IPS-18a (cell line): ENCODE measurements around the gene RSPH6A.

ENCODE experiments used
- H3K27ac ChIP-seq: one replicate; pipeline ENCODE4 v1.5.1; 2013; ENCODE audit warnings: low read length
- H3K27me3 ChIP-seq: one replicate; pipeline ENCODE4 v1.6.1; 2013; ENCODE audit warnings: mild to moderate bottlenecking, low read length; ENCODE audit not compliant: control insufficient read depth, insufficient read depth
- H3K36me3 ChIP-seq: one replicate; pipeline ENCODE4 v1.6.1; 2013; ENCODE audit warnings: low read depth, low read length; ENCODE audit not compliant: control insufficient read depth
- H3K4me1 ChIP-seq: one replicate; pipeline ENCODE4 v1.6.1; 2013; ENCODE audit warnings: low read depth, low read length; ENCODE audit not compliant: control insufficient read depth
- H3K4me3 ChIP-seq: one replicate; pipeline ENCODE4 v1.5.1; 2013; ENCODE audit warnings: low read length
- H3K9ac ChIP-seq: one replicate; pipeline ENCODE4 v1.6.1; 2013; ENCODE audit warnings: mild to moderate bottlenecking, low read length, moderate library complexity
- H3K9me3 ChIP-seq: one replicate; pipeline ENCODE4 v1.6.1; 2013; ENCODE audit warnings: low read depth, low read length; ENCODE audit not compliant: control insufficient read depth

RSPH6A gene

DNA sequence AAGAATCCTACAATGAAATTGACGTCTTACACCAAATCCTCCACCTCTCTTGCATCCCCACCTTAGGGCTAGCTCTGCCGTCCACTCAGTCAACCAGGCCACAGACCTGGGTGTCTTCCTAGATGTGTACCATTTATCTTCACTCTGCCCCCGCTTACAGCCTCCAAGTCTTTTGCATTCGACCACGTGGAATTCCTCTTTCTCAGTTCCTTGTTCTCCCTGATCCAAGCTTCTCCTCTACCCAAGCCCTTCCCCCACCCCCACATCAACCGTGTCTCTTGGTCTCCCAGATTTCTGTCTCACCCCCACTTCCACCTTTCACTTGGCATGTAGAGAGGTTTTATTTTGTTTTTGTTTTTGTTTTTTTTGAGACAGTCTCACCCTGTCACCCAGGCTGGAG lies 21.2 kb downstream of the RSPH6A start:
- no peaks in the 10 kb centered on the region for H3K27me3 ChIP-seq

DNA sequence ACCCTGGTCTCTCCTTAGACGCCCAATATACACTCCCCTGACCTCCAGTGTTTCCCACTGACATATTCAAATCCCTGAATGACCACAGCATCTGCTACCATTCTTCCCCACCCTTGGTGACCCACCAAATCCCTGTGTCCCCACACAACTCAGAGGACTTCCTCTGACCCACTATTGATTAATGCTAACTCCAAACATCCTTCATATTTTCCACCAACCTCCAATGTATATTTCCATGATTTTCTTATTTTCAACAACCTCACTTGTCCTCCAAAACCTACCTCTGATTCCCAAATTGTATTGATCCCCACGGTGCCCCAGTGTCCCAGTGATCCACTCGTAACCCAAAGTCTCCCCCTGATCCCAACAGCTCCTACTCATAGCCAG lies 21.9 kb downstream of the RSPH6A start:
- Histone ChIP-seq H3K9ac (no peak overlapping the region), H3K9me3 (no peaks in the 10 kb centered on the region), H3K27me3 (no peaks in the 10 kb centered on the region), H3K36me3 (peaks cover 19% of the 10 kb centered on the region), H3K4me1 (peaks cover 9% of the 10 kb centered on the region), H3K4me3 (peak overlapping the region; percentile 11), H3K27ac (peak overlapping the region; percentile 14)

More for the DNA sequence above, 21.2 kb downstream of the RSPH6A start:
- H3K9me3 ChIP-seq, result no peaks in the 10 kb centered on the region
- H3K27ac ChIP-seq, result no peak overlapping the region
- no peak overlapping the region for H3K9ac ChIP-seq
- peaks cover 12% of the 10 kb centered on the region for H3K36me3 ChIP-seq
- no peak overlapping the region for H3K4me3 ChIP-seq
- H3K4me1 ChIP-seq, result peaks cover 9% of the 10 kb centered on the region

DNA sequence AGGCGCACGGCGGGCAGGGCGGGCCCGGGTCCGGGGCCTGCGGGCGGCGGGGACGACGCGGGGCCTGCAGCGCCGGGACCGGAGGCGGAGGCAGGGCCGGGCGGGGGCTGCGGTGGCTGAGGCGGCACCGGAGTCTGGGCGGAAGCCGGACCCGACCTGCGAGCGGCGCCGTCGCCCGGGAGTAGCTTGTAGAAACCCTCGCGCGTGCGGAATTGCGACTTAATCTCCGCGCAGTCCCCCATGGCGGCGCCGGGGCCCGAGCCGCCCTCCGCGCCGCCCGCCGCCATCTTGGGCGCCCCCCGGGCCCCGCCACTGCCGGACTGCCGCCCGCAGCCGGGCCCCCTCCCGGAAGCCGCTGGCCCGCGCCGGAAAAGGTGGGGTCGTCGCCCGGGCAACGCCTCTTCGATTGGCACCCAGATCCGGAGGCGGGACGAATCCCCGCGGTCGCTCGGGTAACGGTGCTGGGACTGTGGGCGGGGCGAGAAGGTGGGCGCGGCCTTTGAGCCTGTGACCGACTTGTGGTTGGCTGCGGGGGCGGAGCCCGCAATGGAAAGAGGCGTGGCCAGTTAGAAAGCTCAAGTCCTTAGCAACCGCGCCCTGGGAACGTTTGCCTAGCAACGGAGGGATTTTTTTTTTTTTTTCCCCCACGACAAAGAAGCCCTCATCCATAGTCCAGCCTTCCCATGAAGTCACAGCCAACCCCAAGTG lies 22.5 kb downstream of the RSPH6A start, which contains the start of gene DMWD:
DMWD (minus strand) TSS at position 376 of the 708 bp plus-strand sequence; CDS start at position 287, 89 bp downstream.
- H3K4me3 ChIP-seq, result peak within 1 kb of the TSS; percentile 88
- peak within 1 kb of the TSS; percentile 68 for H3K9ac ChIP-seq
- H3K36me3 ChIP-seq, result peaks cover 22% of the 10 kb centered on the region
- H3K4me1 ChIP-seq, result peaks cover 9% of the 10 kb centered on the region
- H3K27me3 ChIP-seq, result no peaks in the 10 kb centered on the region
- H3K9me3 ChIP-seq, result no peaks in the 10 kb centered on the region
- H3K27ac ChIP-seq, result peak within 1 kb of the TSS; percentile 14

DNA sequence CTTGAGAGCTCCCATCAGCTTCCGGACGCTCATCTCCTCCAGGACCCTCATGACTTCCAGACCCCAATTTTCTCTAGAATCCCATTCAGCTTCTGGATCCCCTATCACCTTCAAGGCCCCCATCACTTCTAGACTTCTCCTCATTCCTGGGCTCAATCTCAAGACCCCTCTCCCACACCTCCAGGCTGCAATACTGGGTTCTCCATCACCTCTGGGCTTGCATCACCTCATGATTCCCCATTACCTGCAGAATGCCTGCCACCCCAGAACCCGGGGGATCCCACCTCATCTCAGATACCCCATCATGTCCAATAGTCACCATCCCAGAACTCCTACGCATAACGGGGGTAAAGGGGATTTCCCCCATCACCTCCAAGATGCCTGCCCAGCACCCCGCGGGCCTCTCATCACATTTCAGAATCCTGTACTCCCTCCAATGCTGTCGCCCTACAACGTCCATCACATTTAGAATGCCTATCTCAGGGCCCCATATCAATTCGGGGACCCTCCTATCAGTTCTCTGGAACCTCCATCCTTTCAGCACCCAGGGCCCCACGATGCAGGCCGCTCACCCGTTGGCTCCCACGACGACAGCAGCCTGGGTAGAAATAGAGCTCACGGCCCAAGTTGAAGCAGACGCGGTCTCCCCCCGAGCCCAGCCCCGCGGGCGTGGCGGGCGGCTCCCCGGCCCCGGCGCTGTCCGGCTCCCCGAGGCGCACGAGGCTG lies 23.2 kb downstream of the RSPH6A start:
- H3K27me3 ChIP-seq, result no peaks in the 10 kb centered on the region
- H3K4me3 ChIP-seq, result peak overlapping the region; percentile 88
- no peak overlapping the region for H3K27ac ChIP-seq
- peak overlapping the region; percentile 68 for H3K9ac ChIP-seq
- peaks cover 29% of the 10 kb centered on the region for H3K36me3 ChIP-seq
- no peaks in the 10 kb centered on the region for H3K9me3 ChIP-seq
- H3K4me1 ChIP-seq, result peaks cover 9% of the 10 kb centered on the region

DNA sequence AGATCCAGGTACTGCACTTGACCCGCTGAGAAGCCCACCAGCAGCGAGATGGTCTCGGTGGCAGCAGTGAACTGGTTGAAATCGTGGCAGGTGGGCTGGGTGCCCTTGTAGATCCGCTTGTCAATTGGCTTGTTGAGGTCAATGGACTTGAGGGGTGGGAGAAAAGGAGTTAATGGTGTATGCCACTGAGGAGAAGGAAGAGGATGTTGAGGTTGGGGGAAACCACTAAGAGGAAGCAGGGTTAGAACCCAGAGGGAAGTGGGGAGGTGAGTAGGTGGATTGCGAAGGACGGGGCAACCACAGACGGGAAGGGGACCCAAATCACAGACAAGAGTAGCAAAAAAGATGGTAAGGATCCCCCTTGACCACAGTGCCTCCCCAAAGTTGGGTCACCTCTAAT lies 24.2 kb downstream of the RSPH6A start:
- Histone ChIP-seq H3K9ac (no peak overlapping the region), H3K27me3 (no peaks in the 10 kb centered on the region), H3K36me3 (peaks cover 38% of the 10 kb centered on the region), H3K4me3 (peak overlapping the region; percentile 88), H3K4me1 (peaks cover 9% of the 10 kb centered on the region), H3K9me3 (no peaks in the 10 kb centered on the region), H3K27ac (no peak overlapping the region)

DNA sequence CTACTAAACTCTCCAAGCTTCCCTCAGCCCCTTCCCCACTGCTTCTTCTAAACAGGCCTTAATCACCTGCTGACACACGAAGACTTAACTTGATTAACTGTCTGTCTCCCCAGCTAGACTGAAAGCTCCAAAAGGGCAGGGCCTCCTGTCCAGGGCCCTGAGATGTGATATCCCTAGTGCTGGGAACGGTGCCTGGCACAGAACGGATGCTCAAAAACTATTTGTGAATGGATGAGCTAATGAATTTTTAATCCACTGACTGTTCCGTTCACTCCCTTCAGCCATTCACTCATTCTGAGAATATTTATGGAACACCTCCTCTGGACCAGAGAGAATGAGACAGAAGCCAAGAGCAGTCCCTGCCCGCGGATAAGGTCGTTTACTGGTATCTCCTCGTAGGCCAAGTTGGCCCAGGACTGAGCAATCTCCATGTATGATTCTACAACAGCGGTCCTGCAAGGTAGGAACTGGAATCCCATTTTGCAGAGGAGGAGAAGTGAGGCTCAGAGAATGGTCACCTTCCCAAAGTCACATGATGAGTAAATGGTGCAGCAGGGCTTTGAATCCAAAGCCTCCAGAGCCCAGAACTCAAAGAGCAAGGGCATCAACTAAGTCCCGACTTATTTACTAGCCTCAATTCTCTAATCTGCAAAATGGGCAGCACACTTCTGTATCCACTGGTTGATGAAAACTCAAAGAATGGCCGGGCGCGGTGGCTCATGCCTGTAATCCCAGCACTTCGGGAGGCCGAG lies 25.9 kb downstream of the RSPH6A start:
- peaks cover 9% of the 10 kb centered on the region for H3K4me1 ChIP-seq
- no peak overlapping the region for H3K4me3 ChIP-seq
- no peak overlapping the region for H3K9ac ChIP-seq
- no peak overlapping the region for H3K27ac ChIP-seq
- no peaks in the 10 kb centered on the region for H3K9me3 ChIP-seq
- peaks cover 41% of the 10 kb centered on the region for H3K36me3 ChIP-seq
- H3K27me3 ChIP-seq, result no peaks in the 10 kb centered on the region

DNA sequence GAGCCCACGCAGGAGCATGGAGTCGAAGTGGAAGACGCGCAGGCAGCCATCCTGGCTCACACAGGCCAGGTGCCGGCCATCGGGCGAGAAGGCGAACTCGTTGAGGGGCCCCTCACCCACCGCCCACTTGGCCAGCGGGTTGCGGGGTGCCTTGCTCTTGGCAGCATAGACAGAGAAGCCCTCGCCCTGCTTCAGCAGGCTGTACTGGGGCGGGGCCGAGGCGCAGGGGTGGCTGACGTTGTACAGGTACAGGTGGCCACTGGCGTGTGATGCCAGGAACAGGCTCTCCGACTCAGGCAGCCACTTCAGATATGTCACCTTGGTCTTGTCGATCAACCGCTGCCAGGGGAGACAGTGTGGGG lies 28.6 kb downstream of the RSPH6A start:
- H3K4me3 ChIP-seq, result no peak overlapping the region
- peaks cover 41% of the 10 kb centered on the region for H3K36me3 ChIP-seq
- H3K9ac ChIP-seq, result no peak overlapping the region
- no peaks in the 10 kb centered on the region for H3K9me3 ChIP-seq
- no peaks in the 10 kb centered on the region for H3K27me3 ChIP-seq
- H3K4me1 ChIP-seq, result no peaks in the 10 kb centered on the region
- no peak overlapping the region for H3K27ac ChIP-seq

DNA sequence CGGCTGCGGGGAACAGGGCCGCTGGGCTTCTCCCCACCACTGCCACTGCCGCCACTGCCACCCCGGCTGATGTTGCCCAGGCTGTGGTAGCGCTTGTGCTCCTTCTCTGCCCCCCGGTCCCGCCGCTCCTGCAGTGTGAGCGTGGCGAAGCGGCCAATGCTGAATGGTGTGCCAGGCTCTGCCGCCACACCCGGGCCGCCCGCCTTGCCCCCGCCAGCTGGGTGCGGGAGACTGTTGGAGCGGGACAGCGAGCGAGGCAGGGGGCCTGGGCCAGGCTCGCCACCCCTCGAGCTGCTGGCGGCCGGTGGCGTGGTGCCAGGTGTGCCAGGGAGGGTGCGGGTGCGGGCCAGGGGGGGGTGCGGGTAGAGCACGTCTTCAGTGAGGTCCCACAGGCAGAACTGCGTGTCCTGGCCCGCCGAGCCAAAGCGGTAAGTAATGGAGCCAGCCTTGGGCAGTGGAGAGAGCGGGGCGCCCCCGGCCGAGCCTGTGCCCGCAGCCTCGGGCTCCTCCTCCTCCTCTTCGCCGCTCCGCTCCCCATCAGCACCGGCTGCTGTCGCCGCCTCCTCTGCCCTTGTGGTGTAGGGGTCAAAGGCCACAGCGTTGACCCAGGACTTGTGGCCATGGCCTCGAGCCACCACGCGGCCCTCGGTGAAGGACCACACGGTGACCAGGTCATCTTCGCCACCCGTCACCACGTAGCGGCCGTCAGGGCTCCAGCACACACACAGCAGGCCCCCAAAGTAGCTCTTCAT lies 29.2 kb downstream of the RSPH6A start:
- no peaks in the 10 kb centered on the region for H3K27me3 ChIP-seq
- H3K36me3 ChIP-seq, result peaks cover 41% of the 10 kb centered on the region
- no peak overlapping the region for H3K9ac ChIP-seq
- no peak overlapping the region for H3K4me3 ChIP-seq
- no peak overlapping the region for H3K27ac ChIP-seq
- no peaks in the 10 kb centered on the region for H3K4me1 ChIP-seq
- no peaks in the 10 kb centered on the region for H3K9me3 ChIP-seq

DNA sequence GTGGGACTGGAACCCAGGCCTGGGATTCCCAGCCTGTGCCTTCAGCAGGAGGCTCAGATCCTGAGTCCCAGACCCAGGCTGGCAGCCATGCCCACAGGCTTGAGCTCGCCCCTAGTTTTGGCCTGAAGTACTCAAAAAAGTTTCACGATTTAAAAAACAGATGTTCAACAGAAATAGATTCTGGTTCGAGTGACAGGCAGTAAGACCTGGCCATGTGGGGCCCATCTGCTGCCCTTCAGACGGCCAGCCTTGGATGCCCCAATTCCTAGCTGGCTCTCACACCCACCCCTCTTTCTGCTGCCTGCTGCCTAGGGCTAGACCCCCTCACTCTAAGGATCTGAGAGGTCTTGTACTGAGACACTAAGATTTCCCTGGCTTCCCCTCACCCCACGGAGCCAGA lies 30.0 kb downstream of the RSPH6A start:
- no peak overlapping the region for H3K4me3 ChIP-seq
- H3K36me3 ChIP-seq, result peaks cover 36% of the 10 kb centered on the region

DNA sequence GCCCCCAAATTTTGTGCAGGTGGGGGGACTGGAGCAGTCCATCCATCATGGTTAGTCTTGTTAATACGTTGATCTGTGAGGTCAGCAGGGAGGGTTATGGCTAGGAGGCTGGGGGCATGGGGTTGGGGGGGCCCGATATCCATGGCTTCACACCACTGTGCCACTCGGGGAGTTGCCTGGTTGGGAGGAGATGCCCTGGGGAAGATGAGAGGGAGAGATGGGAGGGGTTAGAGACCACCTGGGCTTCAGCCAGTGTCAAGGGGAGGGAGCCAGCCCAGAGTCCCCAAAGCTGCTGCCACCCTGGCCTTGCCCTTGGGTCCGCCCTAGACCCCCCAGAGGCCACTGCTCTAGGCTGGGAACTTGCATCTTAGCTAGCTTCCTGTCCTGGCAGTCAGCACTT lies 31.0 kb downstream of the RSPH6A start:
- no peak overlapping the region for H3K4me3 ChIP-seq
- no peaks in the 10 kb centered on the region for H3K9me3 ChIP-seq
- no peak overlapping the region for H3K27ac ChIP-seq
- H3K36me3 ChIP-seq, result peaks cover 31% of the 10 kb centered on the region
- peaks cover 9% of the 10 kb centered on the region for H3K4me1 ChIP-seq
- peaks cover 10% of the 10 kb centered on the region for H3K27me3 ChIP-seq
- H3K9ac ChIP-seq, result no peak overlapping the region

More for the DNA sequence above, 30.0 kb downstream of the RSPH6A start:
- Histone ChIP-seq H3K27ac (no peak overlapping the region), H3K27me3 (peaks cover 5% of the 10 kb centered on the region), H3K9me3 (no peaks in the 10 kb centered on the region), H3K9ac (no peak overlapping the region), H3K4me1 (peaks cover 4% of the 10 kb centered on the region)
